ENCODE results near the gene LRPPRC. TPM values are rescaled to one million over a fixed set of nuclear protein-coding genes. Genes with fewer than 3 reads are reported as not detected.

The LRPPRC gene
- total and polyA plus RNA-seq, 10 of the 15 experiments (the other 5 are each of a cell fraction or from before 2014, with no cell fraction given): 34.1 to 152 (median 97.0) TPM

GRCh38 chr2:44038277-44038676 lies 42.5 kb upstream of the LRPPRC start:
- no peak overlapping the region for H3K4me2 ChIP-seq (ENCODE audit: control insufficient read depth, insufficient read depth)
- RAD21 ChIA-PET (ENCODE audit: unreplicated experiment): interaction anchor here (0.7 kb wide), 2 partner anchors 156 to 736 kb away, joined by 3 read pairs; no protein-coding TSS in a partner anchor
- ATAC-seq (no peak), DNase-seq (ENCODE audit: low read depth, low spot score) (no peak), FAIRE-seq (no peak)
- POLR2A ChIA-PET: interaction anchor here (0.5 to 0.6 kb wide), 3 partner anchors 18 to 81 kb away, joined by 4 to 8 read pairs (median 4); no protein-coding TSS in a partner anchor
- H3K27ac ChIP-seq (ENCODE audit: control insufficient read depth, insufficient read depth): no peak overlapping the region
- H3K36me3 ChIP-seq (ENCODE audit: control insufficient read depth in 2 of 2, insufficient read depth in 2 of 2, low read length in 1 of 2): no peaks in the 10 kb centered on the region
- no TSS peak for BruUV-seq (replicated peaks)
- H3K9ac ChIP-seq (ENCODE audit: control insufficient read depth, insufficient read depth, low read length): no peak overlapping the region
- CTCF ChIA-PET: interaction anchor here (1.1 kb wide), 2 partner anchors 204 to 257 kb away, joined by 3 to 5 read pairs; no protein-coding TSS in a partner anchor
- H3K9me3 ChIP-seq (replicated peaks; ENCODE audit: control insufficient read depth, insufficient read depth, low read length): no peaks in the 10 kb centered on the region
- TF ChIP-seq ZNF24 (IDR thresholded peaks at IDR 0.05) (no peak), USF2 (IDR thresholded peaks at IDR 0.05; ENCODE audit: borderline replicate concordance, low read depth, low read length) (no peak), YBX1 (IDR thresholded peaks at IDR 0.05) (no peak), RBBP5 (conservative IDR thresholded peaks at IDR 0.05) (no peak), SPI1 (IDR thresholded peaks at IDR 0.05; ENCODE audit: borderline replicate concordance, insufficient read depth, low read depth, low read length) (no peak), NRF1 (conservative IDR thresholded peaks at IDR 0.05; ENCODE audit: low read depth, low read length) (no peak), BCL11A (IDR thresholded peaks at IDR 0.05; ENCODE audit: low read depth, low read length) (no peak)
- H3K79me2 ChIP-seq (ENCODE audit: control insufficient read depth, insufficient read depth, low read length): no peaks in the 10 kb centered on the region
- H4K20me1 ChIP-seq (ENCODE audit: control insufficient read depth, insufficient read depth): no peaks in the 10 kb centered on the region
- H3K4me1 ChIP-seq (ENCODE audit: control insufficient read depth, insufficient read depth, low read length): no peaks in the 10 kb centered on the region
- intact Hi-C loops (cut with micrococcal nuclease; ENCODE audit: unreplicated experiment) (no loop called here), in situ Hi-C loops (cut with MboI) (no loop called here)
- SMC1A ChIA-PET (ENCODE audit: uncharacterized antibody, unreplicated experiment): interaction anchor here (0.6 to 1.2 kb wide), 3 partner anchors 16 to 356 kb away, joined by 3 to 5 read pairs (median 3); no protein-coding TSS in a partner anchor
- no peak overlapping the region for H3K4me3 ChIP-seq
- H3K27me3 ChIP-seq (replicated peaks in 1 of 2; ENCODE audit: control insufficient read depth in 2 of 2, insufficient read depth in 2 of 2, low read length in 1 of 2): no peaks in the 10 kb centered on the region
- no peak overlapping the region for H2AFZ ChIP-seq (ENCODE audit: control insufficient read depth, low read depth, low read length)
- 23% methylated on average over 6 of the region's 6 CpGs for WGBS (ENCODE audit: insufficient coverage, insufficient replicate concordance, low lambda C conversion rate, missing lambda C conversion rate)

- WGBS (ENCODE audit: insufficient coverage, insufficient replicate concordance, low lambda C conversion rate, missing lambda C conversion rate): 97% methylated on average over 2 of the region's 2 CpGs
- TF ChIP-seq ZNF687 (IDR thresholded peaks at IDR 0.05) (no peak), RB1 (IDR thresholded peaks at IDR 0.05; ENCODE audit: borderline replicate concordance) (no peak), CREM (IDR thresholded peaks at IDR 0.05; ENCODE audit: low read depth) (no peak), SMAD5 (IDR thresholded peaks at IDR 0.05; ENCODE audit: low read depth) (no peak), PML (IDR thresholded peaks at IDR 0.05; ENCODE audit: low read length) (no peak), KDM1A (IDR thresholded peaks at IDR 0.05; ENCODE audit: borderline replicate concordance) (no peak), NR2C1 (IDR thresholded peaks at IDR 0.05) (no peak), RFX5 (IDR thresholded peaks at IDR 0.05; ENCODE audit: low read depth, low read length) (no peak), GATAD2B (conservative IDR thresholded peaks at IDR 0.05; ENCODE audit: low read depth) (no peak)
Measured at GRCh38 chr2:44037221-44037620, 41.4 kb upstream of the LRPPRC start.

More at GRCh38 chr2:44037221-44037620, 41.4 kb upstream of the LRPPRC start:
- ChIA-PET RAD21 (ENCODE audit: unreplicated experiment) (no interaction called here), POLR2A (no interaction called here), SMC1A (ENCODE audit: uncharacterized antibody, unreplicated experiment) (interaction anchor here (0.9 kb wide), 1 partner anchor 183 kb away, joined by 3 read pairs; no protein-coding TSS in a partner anchor), CTCF (interaction anchor here (1.3 kb wide), 1 partner anchor 159 kb away, joined by 3 read pairs; no protein-coding TSS in a partner anchor)
- Histone ChIP-seq H3K4me3 (no peak overlapping the region), H4K20me1 (ENCODE audit: control insufficient read depth, insufficient read depth) (no peaks in the 10 kb centered on the region), H3K4me1 (ENCODE audit: control insufficient read depth, insufficient read depth, low read length) (no peaks in the 10 kb centered on the region), H3K36me3 (ENCODE audit: control insufficient read depth in 2 of 2, insufficient read depth in 2 of 2, low read length in 1 of 2) (no peaks in the 10 kb centered on the region), H3K27ac (ENCODE audit: control insufficient read depth, insufficient read depth) (no peak overlapping the region), H3K9me3 (replicated peaks; ENCODE audit: control insufficient read depth, insufficient read depth, low read length) (no peaks in the 10 kb centered on the region), H3K79me2 (ENCODE audit: control insufficient read depth, insufficient read depth, low read length) (no peaks in the 10 kb centered on the region), H3K9ac (ENCODE audit: control insufficient read depth, insufficient read depth, low read length) (no peak overlapping the region), H2AFZ (ENCODE audit: control insufficient read depth, low read depth, low read length) (no peak overlapping the region), H3K27me3 (replicated peaks in 1 of 2; ENCODE audit: control insufficient read depth in 2 of 2, insufficient read depth in 2 of 2, low read length in 1 of 2) (no peaks in the 10 kb centered on the region), H3K4me2 (ENCODE audit: control insufficient read depth, insufficient read depth) (no peak overlapping the region)
- DNase-seq (ENCODE audit: low read depth, low spot score): no peak
- no peak for ATAC-seq
- no TSS peak for BruUV-seq (replicated peaks)
- in situ Hi-C loops (cut with MboI) (no loop called here), intact Hi-C loops (cut with micrococcal nuclease; ENCODE audit: unreplicated experiment) (no loop called here)
- no peak for FAIRE-seq
